GM08714 (cell line): ENCODE measurements around the gene GPR146.
"Not testable (repeated sequence)": the region's sequence is repeated elsewhere in the genome, so short reads cannot be mapped to it uniquely, and the experiment has no call there.

ENCODE experiments used
- H3K4me3 ChIP-seq: fragments of 200-500 bp; sonication (Bioruptor generic); 2 replicates; pipeline ENCODE4 v1.5.1; 2014; ENCODE audit warnings: mild to moderate bottlenecking, low read length, inconsistent platforms
- ZNF274 ChIP-seq: IDR thresholded peaks from 2 replicates; pipeline ENCODE4 v1.6.1; 2012; ENCODE audit warnings: mild to moderate bottlenecking, low read depth, low read length

Gene GPR146

GRCh38 chr7:1044189-1045068, at the start of gene GPR146:
Gene GPR146 (plus strand): TSS chr7:1044546. CDS start chr7:1057516, 12,970 bp downstream.
- TF ChIP-seq ZNF274, result no peak
- H3K4me3 ChIP-seq, result peak within 1 kb of the TSS; percentile 77; the same call in 1 of the 2 replicates

- TF ChIP-seq ZNF274, result no peak
- H3K4me3 ChIP-seq, result no peak overlapping the region
Measured at GRCh38 chr7:994592-995308, 49.6 kb upstream of the GPR146 start.

- H3K4me3 ChIP-seq, result no peak overlapping the region
- no peak for TF ChIP-seq ZNF274
Measured at GRCh38 chr7:995571-995970, 48.8 kb upstream of the GPR146 start.

GRCh38 chr7:996079-996872, 48.1 kb upstream of the GPR146 start:
- no peak for TF ChIP-seq ZNF274
- H3K4me3 ChIP-seq, result no peak overlapping the region

- H3K4me3 ChIP-seq, result no peak overlapping the region
- TF ChIP-seq ZNF274, result no peak
Measured at GRCh38 chr7:997404-998395, 46.6 kb upstream of the GPR146 start.

GRCh38 chr7:999149-999879, 45.0 kb upstream of the GPR146 start:
- no peak overlapping the region for H3K4me3 ChIP-seq
- no peak for TF ChIP-seq ZNF274

GRCh38 chr7:999941-1000935, 44.1 kb upstream of the GPR146 start:
- H3K4me3 ChIP-seq, result no peak overlapping the region
- no peak for TF ChIP-seq ZNF274

GRCh38 chr7:1001069-1001770, 43.1 kb upstream of the GPR146 start:
- H3K4me3 ChIP-seq, result not testable (repeated sequence)

- not testable (repeated sequence) for H3K4me3 ChIP-seq
Measured at GRCh38 chr7:1002026-1002425, 42.3 kb upstream of the GPR146 start.

GRCh38 chr7:1002445-1002844, 41.9 kb upstream of the GPR146 start:
- H3K4me3 ChIP-seq, result not testable (repeated sequence)

GRCh38 chr7:1004018-1004852, 40.1 kb upstream of the GPR146 start:
- H3K4me3 ChIP-seq, result no peak overlapping the region
- TF ChIP-seq ZNF274, result no peak
